Left ventricle myocardium superior (tissue), 1 donor: ENCODE measurements around the gene ALDH1L1. TPM values are rescaled to one million over a fixed set of nuclear protein-coding genes. Genes with fewer than 3 reads are reported as not detected.
"Not testable (repeated sequence)": the region's sequence is repeated elsewhere in the genome, so short reads cannot be mapped to it uniquely, and the experiment has no call there.

Experiments
- ATAC-seq: fragments of 200-7000 bp; cut with Tn5 transposase; one replicate; pipeline ENCODE4 v1.9.1; 2020; ENCODE audit warnings: mild to moderate bottlenecking, moderate library complexity
- DNase-seq: peaks from one replicate; pipeline ENCODE4 v3.0.0-alpha.2; 2020
- intact Hi-C: fragments of 100-400 bp; cut with micrococcal nuclease; formaldehyde crosslinking; loops from one replicate; pipeline ENCODE4 v1.11.0; 2022
- total RNA-seq: library from RNA; stranded (reverse); fragmentation: NEBNext Ultra II Directional; extraction: Animal tissue kit (Norgen Biotek cat#: 25700); gene quantifications from one replicate; pipeline ENCODE4 v1.2.1, GENCODE V29; 2021
- donor health status: DM: no; HTN: yes; CAD: no; lungs with severe emphysema.

ALDH1L1 gene
- total RNA-seq, 1 donor from 2014 or later = 16.6 TPM

DNA sequence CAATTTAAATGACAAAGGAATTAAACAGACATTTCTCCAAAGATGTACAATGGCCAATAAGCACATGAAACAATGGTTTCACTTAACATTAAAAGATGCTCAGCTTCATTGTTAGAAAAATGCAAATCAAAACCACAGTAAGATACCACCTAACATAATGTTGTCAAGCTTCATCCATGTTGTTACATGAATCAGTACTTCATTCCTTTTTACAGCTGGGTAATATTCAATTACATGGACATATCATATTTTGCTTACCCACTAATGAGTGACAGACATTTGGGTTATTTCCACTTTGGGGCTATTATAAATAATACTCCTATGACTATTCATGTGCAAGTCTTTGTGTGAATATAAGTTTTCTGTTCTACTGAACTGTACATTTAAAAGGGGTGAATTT is 104.2 kb downstream of the ALDH1L1 start:
- ATAC-seq (no peak), DNase-seq (no peak)
- intact Hi-C loops = no loop called here

DNA sequence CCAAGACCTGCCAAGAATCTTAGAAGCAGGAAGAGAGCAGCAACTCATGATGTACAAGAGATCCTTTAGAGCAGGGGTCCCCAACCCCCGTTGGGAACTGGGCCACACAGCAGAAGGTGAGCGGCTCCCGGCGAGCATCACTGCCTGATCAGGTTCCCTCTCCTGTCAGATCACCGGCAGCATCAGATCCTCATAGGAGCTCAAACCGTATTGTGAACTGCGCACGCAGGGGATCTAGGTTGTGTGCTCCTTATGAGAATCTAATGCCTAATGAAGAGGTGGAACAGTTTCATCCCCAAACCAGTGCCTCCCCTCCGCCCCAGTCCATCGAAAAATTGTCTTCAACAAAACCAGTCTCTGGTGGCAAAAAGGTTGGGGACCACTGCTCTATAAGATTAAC is 110.2 kb downstream of the ALDH1L1 start:
- DNase-seq (no peak), ATAC-seq (no peak)
- intact Hi-C loops = no loop called here

DNA sequence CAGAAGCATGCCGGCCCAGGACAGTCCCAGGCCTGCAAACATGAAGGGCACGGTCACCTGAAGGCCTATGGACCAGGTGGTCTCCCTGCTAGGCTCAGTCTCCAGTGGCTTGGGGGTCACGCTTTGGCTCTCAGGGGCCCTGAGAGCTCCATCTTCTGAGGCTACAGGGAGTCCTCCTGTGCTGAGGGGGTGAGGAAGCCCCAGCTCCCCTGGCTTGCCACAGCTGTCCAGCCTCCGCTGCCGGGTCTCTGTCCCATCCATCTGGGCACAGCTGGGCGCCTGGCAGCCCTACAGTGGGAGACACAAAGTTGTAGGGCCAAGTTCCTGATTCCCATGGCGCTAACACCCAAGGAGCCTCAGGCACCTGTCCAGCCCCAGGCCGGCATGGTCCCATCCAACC is 112.4 kb downstream of the ALDH1L1 start:
- ATAC-seq = no peak
- intact Hi-C loops = no loop called here
- DNase-seq = no peak

DNA sequence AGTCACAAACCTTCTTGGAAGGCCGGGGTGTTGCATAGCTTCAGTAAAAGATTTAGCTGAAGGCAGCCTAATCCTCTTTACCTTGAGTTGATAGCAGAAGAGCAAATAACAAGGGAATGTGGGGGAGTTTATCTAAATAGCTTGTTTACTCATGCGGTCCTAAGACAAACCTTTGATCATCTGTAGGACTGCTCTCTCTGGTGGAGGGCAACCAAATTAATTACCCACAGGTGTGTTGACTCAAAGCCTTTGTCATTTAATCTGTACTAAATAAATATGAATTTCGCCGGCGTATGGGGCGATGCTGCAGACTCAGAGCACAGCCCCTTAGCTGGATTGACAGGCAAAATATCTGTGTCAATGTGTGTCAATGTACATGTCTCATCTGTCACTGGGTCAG is 113.7 kb downstream of the ALDH1L1 start:
- DNase-seq, intact Hi-C loops, ATAC-seq: not testable (repeated sequence)

DNA sequence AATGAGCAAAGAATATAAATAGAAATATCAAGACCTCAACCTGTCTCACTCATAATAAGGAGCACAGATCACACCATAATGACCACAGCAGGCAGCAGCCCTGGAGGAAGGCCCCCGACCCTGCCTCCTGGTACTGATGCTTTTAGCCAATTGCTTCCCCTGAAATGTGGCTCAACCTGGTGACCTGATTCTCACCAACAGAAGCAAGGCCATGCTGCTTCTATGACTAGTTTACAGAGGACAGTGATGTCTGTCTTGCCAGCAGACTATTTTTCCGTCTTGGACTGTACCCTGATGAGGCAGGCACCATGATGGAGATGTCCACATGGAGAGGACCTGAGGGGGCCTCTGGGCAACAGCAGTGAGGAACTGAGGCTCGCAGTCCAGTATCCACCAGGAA is 114.5 kb downstream of the ALDH1L1 start:
- ATAC-seq = no peak
- no peak for DNase-seq
- intact Hi-C loops = no loop called here

DNA sequence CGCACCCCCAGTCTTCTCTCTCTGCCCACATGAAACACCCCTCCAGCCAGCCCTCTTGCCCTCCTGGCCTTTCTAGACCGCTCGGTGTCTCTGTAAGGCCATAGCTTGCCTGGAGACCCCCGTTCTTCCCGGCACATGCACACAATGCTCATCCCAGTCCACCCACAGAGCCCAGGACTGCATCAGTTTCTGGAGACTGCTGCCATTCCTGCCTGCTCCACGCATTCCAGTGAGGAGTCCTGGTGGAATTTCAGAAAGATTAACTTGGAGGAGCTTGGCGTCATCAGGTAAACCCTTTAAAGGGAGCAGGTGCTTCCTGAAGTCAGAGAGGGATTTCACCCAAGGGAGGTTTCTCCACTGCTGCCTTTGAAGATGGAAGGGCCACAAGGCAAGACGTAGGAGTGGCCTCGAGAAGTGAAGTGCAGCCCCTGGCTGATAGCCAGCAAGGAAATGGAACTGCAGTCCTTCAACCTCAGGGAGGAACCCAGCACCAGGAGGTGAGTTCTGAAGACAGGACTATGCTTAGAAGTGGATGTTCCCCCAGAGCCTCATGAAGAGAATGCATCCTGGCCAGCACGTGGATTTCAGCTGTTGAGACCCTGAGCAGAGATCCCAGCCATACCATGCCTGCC is 115.6 kb downstream of the ALDH1L1 start:
- DNase-seq (no peak), ATAC-seq (no peak)
- intact Hi-C loops = no loop called here

DNA sequence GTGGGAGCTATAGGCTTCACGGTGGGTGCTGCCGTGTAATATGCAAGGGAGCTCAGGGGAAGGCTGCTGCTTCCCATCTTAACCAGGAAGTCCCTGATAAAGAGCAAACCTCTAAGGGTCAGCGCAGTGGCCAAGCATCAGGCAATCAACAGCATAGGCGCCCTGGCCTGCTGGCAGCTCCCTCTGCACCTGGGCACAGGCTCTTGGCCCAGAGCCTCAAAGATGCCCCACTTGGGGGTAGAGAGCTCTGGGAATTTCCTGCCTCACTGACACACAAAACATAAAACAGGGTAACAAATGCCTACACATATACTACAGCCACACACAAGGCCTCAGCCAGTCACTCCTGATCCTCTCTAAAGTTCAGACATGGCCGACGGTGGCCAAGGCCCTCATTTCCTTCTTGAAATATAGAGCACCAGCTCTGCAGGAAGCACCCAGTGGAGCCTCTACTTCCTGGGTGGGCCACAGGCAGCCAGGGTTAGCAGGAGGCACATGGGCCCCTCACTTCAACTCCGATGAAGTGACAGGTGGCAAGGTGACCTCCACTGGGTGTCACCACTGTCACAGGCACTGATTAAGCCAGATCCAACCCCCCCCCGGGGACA is 116.9 kb downstream of the ALDH1L1 start:
- DNase-seq = no peak
- ATAC-seq = no peak
- intact Hi-C loops = no loop called here

DNA sequence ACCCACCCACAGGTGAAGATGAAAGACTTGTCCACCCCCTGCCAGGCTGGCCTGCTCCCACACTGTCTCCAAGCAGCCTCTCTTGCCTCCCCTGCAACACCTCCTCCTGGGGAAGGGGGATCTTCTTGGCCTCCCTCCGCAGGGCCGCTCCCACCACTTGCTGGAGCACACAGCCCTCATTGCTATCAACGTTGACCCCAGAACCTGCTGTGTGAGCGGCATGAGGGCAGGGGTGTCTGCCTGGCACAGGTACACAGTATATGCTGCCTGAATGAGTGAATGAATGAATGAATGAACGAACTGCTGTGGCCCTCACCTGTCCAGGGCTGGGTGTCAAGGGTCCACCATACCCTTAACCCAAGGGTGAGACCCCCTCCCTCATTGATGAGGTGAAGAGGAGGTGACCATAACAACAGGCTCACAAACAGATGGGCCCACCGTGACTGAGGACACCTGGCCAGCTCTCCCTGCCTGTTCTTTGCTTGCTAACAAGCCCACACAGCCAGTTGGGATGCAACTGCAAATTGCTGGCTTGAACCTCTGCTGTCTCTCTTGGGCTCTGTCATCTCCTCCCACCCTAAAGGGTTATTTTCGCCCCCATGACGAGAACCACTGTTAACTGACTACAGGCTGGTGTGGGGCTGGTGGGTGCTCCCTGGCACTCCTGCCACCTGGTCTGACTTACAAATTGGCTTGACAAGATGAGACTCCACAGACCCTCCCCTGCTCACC is 118.9 kb downstream of the ALDH1L1 start:
- intact Hi-C loops = no loop called here
- DNase-seq (no peak), ATAC-seq (no peak)

DNA sequence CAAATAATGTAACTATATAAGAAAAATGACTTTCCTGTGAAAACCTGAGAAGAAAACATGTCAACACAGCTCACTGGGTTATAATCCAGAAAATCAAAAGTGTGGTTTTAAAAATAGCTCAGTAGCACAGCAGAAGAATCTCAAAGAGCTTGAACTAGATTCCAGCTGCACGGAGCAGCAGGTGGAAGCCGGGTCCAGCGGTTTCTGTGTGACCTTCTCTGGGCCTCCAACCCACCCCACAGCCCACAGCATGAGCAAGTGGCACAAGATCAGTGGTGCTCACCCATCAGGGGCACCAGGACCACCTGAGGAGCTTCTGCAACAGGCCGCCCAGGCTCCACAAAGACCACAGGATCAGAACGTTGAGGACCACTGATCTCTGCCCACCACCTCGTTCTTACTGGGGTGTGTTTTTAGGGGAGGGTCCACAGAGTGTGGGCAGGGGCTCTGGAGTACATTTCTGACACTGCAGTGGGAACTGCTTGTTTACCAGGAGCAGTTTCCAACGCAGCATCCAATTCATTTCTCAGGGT is 119.7 kb downstream of the ALDH1L1 start:
- ATAC-seq (peak; percentile 7), DNase-seq (no peak)
- intact Hi-C loops = no loop called here

DNA sequence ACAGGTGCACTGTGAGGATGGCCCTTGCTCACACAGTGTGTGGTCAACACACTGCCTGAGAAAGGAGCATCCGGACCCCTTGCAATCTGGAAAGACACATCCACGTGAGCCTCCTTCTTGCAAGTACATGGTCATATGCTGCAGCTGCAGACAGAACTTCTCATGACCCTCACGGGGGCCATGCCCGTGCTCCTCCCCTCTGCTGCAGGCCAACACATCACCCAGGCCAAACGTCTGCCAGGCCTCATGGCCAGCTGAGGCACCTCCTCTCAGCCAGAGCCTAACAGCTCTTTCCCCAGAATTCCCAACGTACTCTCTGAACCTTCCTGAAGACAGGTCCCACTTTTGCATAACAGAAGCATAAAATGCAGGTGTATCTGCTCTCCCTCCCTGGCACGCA is 121.7 kb downstream of the ALDH1L1 start:
- peak; percentile 42 for DNase-seq
- intact Hi-C loops = no loop called here
- peak; percentile 18 for ATAC-seq

DNA sequence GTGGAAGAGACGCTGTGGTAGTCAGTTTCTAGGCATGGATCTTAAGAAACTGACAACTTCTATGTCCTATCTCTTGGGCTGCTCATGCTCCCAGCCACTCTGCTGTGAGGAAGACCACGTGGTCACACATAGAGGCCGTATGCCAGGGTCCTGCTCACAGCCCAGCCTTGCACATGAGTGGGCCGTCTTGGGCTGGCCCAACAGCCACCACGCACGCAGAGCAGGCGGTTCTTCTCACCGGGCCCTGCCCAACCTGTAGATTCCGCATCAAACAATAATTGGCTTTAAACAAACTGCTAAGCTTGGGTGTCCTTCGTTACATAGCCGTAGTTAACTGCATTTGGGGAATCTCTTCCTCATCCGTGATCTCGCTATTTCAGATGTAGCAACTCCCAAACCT is 122.5 kb downstream of the ALDH1L1 start:
- intact Hi-C loops = no loop called here
- ATAC-seq = no peak
- DNase-seq = no peak

DNA sequence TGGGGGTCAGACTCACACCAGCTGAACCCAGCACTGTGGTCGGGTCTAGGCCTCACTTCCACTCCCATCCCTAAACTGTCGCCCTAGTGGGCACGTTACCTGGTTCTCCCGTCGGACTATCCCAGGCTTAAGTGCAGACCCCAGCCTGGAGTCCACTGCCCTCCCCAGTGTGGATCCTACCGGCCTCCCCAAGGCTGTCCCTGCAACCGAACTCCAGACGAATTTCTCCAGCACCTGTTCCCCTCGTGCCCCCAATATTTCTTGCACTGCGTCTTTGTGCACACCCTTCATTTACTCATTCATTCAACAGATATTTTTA is 122.9 kb downstream of the ALDH1L1 start:
- intact Hi-C loops = no loop called here
- ATAC-seq (no peak), DNase-seq (no peak)

DNA sequence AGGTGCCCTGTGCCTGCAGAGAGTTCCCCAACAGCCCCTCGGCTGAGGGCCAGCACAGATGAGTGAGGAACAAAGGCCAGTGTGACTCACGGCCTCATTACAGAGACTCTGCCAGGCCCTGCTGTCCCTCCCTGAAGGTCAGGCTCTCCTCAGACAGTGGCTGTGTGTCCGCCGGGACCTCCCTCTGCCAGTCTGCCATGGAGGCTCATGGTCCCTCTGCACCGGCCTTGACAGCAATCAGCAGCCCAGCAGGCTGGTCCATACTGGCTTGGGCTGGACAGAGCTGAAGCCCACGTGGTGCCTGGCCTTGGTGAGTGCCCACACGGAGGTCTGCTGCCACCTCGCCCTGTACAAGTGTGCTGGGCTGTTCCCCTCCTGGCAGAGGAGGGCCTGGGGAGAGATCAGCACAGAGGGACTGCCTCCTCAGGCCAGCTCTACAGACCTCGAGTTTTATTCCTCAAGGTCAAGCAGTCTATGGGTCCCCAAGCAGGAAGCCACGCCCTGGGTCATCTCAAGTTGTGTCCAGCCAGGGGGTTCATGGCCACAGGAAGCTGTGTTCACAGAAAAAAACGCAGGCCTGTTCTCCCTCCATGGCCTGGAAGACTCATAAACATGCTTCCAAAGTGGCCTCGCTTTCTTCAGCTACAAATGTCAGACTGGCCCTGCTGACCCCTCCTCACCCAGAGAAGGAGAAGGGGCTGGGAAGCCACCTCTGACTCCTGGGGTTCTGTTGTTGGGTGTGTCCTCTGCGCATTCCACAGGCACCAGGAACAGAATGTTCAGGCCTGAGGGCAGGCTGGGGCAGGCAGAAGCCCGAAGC is 123.5 kb downstream of the ALDH1L1 start:
- peak; percentile 77 for DNase-seq
- peak; percentile 89 for ATAC-seq
- intact Hi-C loops = no loop called here

DNA sequence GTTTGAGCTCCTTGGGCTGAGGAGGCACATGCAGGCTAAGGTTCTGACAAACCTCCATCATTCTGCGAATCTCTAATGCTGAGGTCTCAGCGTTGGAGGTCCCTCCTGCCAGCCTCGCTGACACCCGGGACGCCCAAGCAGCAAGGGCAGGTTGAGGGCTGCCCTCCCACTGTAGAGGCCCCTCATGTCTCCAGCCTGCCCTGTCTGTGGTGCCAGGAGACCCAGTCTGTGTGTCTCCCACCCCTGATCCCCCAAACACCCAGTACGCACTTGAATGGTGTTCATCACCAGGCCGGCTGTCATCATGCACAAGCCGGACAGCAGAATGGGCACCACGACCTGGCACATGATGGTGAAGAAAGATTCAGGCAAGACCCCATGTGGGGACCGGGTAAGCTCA is 124.3 kb downstream of the ALDH1L1 start:
- ATAC-seq (no peak), DNase-seq (no peak)
- intact Hi-C loops = no loop called here

DNA sequence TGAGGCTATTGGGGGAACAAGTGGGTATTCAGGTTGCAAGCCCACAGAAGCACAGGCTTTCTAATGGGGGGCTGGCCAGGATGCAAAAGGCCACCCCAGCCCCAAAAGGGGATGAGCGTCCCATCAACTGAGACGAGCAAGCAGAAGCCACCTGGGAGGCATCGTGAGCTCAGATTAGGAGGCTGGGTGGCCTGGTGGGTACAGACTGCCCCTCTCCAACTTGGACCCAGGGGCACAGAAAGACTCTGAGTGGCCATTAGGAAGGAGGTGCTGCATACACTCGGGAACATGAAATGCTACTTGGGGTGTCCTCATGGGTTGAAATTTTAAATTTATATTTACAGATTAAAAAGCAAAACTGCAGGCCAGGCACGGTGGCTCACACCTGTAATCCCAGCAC is 125.5 kb downstream of the ALDH1L1 start:
- DNase-seq (no peak), ATAC-seq (no peak)
- intact Hi-C loops = no loop called here

DNA sequence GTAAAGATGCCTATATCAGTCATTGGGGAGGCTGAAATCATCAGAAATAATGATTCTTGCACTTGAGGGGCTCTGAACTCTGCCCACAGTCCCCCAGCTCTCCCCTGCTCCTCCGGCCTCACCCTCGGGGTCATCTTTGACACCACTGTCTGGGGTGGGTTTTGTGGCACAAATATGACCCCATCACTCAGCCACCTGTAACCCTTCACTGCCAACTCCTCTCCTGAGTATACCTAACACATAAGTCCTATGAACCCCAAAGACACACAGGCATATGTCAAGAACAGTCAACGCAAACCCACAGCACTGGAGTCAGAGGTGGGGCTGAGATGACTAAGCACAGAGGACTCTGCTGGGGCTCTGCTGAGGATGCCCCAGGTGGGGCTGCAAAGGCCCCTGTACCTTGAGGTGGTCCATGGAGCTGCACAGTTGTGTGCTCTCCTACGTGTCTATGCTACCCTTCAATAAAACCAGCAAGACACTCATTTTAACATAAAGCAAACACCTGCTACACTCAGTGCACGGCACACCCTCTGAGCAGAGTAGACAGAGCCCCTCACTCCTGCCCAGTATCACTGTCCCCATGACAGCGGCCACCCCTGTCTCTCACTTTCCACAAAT is 126.3 kb downstream of the ALDH1L1 start:
- ATAC-seq (no peak), DNase-seq (no peak)
- intact Hi-C loops = no loop called here
